ENCODE measurements around the gene USP43.

USP43 gene

GRCh38 chr17:9760266-9760665, 114.9 kb downstream of the USP43 start:
- no peak for TF ChIP-seq EZH2phosphoT487 (IDR thresholded peaks at IDR 0.05; ENCODE audit: borderline replicate concordance, low read length)
- no peak for TF ChIP-seq CTCF (IDR thresholded peaks at IDR 0.05; ENCODE audit: low read depth, low read length, poor library complexity, severe bottlenecking)
- no peaks in the 10 kb centered on the region for H3K9me2 ChIP-seq (replicated peaks; ENCODE audit: control insufficient read depth, low read length)
- no peaks in the 10 kb centered on the region for H3K79me2 ChIP-seq (ENCODE audit: control insufficient read depth, low read length)
- no peaks in the 10 kb centered on the region for H3K4me1 ChIP-seq (ENCODE audit: control insufficient read depth, low read length)
- no peak overlapping the region for H3K27ac ChIP-seq (ENCODE audit: low read depth, low read length)
- H3K4me3 ChIP-seq (ENCODE audit: low read length) = no peak overlapping the region
- H4K20me1 ChIP-seq (ENCODE audit: control insufficient read depth, insufficient read depth, low read depth, low read length) = no peaks in the 10 kb centered on the region
- H3K4me2 ChIP-seq (ENCODE audit: low read length) = no peak overlapping the region
- H3F3A ChIP-seq (ENCODE audit: control insufficient read depth, insufficient read depth) = no peaks in the 10 kb centered on the region
- no peaks in the 10 kb centered on the region for H3K9me3 ChIP-seq (ENCODE audit: control insufficient read depth, insufficient read depth, low read length)
- H3K27me3 ChIP-seq (ENCODE audit: control insufficient read depth, low read length) = no peaks in the 10 kb centered on the region
- no peaks in the 10 kb centered on the region for H3K36me3 ChIP-seq (ENCODE audit: control insufficient read depth, low read length)

GRCh38 chr17:9763643-9764042, 118.3 kb downstream of the USP43 start:
- TF ChIP-seq CTCF (IDR thresholded peaks at IDR 0.05; ENCODE audit: low read depth, low read length, poor library complexity, severe bottlenecking) = no peak
- TF ChIP-seq EZH2phosphoT487 (IDR thresholded peaks at IDR 0.05; ENCODE audit: borderline replicate concordance, low read length) = no peak
- Histone ChIP-seq H4K20me1 (ENCODE audit: control insufficient read depth, insufficient read depth, low read depth, low read length) (no peaks in the 10 kb centered on the region), H3K4me3 (ENCODE audit: low read length) (no peak overlapping the region), H3F3A (ENCODE audit: control insufficient read depth, insufficient read depth) (no peaks in the 10 kb centered on the region), H3K4me2 (ENCODE audit: low read length) (no peak overlapping the region), H3K36me3 (ENCODE audit: control insufficient read depth, low read length) (no peaks in the 10 kb centered on the region), H3K9me3 (ENCODE audit: control insufficient read depth, insufficient read depth, low read length) (no peaks in the 10 kb centered on the region), H3K9me2 (replicated peaks; ENCODE audit: control insufficient read depth, low read length) (no peaks in the 10 kb centered on the region), H3K4me1 (ENCODE audit: control insufficient read depth, low read length) (no peaks in the 10 kb centered on the region), H3K79me2 (ENCODE audit: control insufficient read depth, low read length) (no peaks in the 10 kb centered on the region), H3K27me3 (ENCODE audit: control insufficient read depth, low read length) (no peaks in the 10 kb centered on the region), H3K27ac (ENCODE audit: low read depth, low read length) (no peak overlapping the region)

- Histone ChIP-seq H3K79me2 (ENCODE audit: control insufficient read depth, low read length) (no peaks in the 10 kb centered on the region), H3K9me3 (ENCODE audit: control insufficient read depth, insufficient read depth, low read length) (no peaks in the 10 kb centered on the region), H3K36me3 (ENCODE audit: control insufficient read depth, low read length) (no peaks in the 10 kb centered on the region), H3K4me3 (ENCODE audit: low read length) (no peak overlapping the region), H4K20me1 (ENCODE audit: control insufficient read depth, insufficient read depth, low read depth, low read length) (no peaks in the 10 kb centered on the region), H3K9me2 (replicated peaks; ENCODE audit: control insufficient read depth, low read length) (no peaks in the 10 kb centered on the region), H3K4me2 (ENCODE audit: low read length) (no peak overlapping the region), H3K27ac (ENCODE audit: low read depth, low read length) (no peak overlapping the region), H3K4me1 (ENCODE audit: control insufficient read depth, low read length) (no peaks in the 10 kb centered on the region), H3F3A (ENCODE audit: control insufficient read depth, insufficient read depth) (no peaks in the 10 kb centered on the region), H3K27me3 (ENCODE audit: control insufficient read depth, low read length) (no peaks in the 10 kb centered on the region)
- TF ChIP-seq EZH2phosphoT487 (IDR thresholded peaks at IDR 0.05; ENCODE audit: borderline replicate concordance, low read length) (no peak), CTCF (IDR thresholded peaks at IDR 0.05; ENCODE audit: low read depth, low read length, poor library complexity, severe bottlenecking) (no peak)
These were observed 120.0 kb downstream of the USP43 start for GRCh38 chr17:9765322-9765721.

- Histone ChIP-seq H3K36me3 (ENCODE audit: control insufficient read depth, low read length) (no peaks in the 10 kb centered on the region), H4K20me1 (ENCODE audit: control insufficient read depth, insufficient read depth, low read depth, low read length) (no peaks in the 10 kb centered on the region), H3K27me3 (ENCODE audit: control insufficient read depth, low read length) (no peaks in the 10 kb centered on the region), H3K4me3 (ENCODE audit: low read length) (no peak overlapping the region), H3F3A (ENCODE audit: control insufficient read depth, insufficient read depth) (no peaks in the 10 kb centered on the region), H3K9me3 (ENCODE audit: control insufficient read depth, insufficient read depth, low read length) (no peaks in the 10 kb centered on the region), H3K79me2 (ENCODE audit: control insufficient read depth, low read length) (no peaks in the 10 kb centered on the region), H3K9me2 (replicated peaks; ENCODE audit: control insufficient read depth, low read length) (no peaks in the 10 kb centered on the region), H3K4me2 (ENCODE audit: low read length) (no peak overlapping the region), H3K27ac (ENCODE audit: low read depth, low read length) (no peak overlapping the region), H3K4me1 (ENCODE audit: control insufficient read depth, low read length) (no peaks in the 10 kb centered on the region)
- no peak for TF ChIP-seq CTCF (IDR thresholded peaks at IDR 0.05; ENCODE audit: low read depth, low read length, poor library complexity, severe bottlenecking)
- TF ChIP-seq EZH2phosphoT487 (IDR thresholded peaks at IDR 0.05; ENCODE audit: borderline replicate concordance, low read length) = no peak
These were observed 121.7 kb downstream of the USP43 start for GRCh38 chr17:9766970-9767369.
